Activated CD4-positive, CD25-positive, alpha-beta regulatory T cell (primary cell): ENCODE data around the gene TGFBR1.
"Not testable (repeated sequence)": the region's sequence is repeated elsewhere in the genome, so short reads cannot be mapped to it uniquely, and the experiment has no call there.

Source experiments
- DNase-seq, 4 experiments: peaks; one replicate each; lab custom pipeline; 2025; lab: John Stamatoyannopoulos, UW

Gene TGFBR1

DNA sequence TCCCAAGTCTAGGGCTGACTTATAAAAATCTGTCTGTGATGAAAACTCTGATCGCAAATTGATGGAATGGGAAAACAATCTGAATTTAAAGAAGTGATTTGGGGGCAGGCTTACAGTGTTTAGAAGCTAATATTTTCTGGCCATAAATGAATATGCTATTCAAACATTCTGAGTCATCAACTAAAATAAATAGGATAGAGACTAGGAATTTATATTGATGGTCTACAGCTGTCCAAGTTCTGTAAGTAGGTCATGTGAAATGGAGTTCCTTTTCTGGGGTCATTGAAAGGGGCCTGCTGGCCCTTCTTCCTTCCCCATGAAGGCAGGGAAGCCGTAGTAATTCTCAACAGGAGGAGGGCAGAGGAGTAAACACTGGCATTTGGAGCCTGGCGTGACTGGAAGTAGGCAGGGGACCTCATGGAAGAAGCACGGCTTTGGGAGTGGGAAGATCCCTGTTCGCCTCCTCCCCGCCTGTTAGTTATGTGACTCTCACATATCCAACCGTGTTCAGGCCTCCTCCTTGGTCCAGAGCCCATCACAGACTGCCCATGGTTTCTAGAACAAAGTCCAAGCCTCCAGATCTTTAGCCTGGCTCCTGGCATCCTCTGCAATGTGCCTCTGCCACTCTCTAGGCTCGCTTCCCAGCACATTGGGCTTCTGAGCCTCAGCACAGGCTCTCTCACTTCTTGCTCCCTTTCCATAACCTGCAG is 85.1 kb downstream of the TGFBR1 start:
- no peak for DNase-seq

- DNase-seq: no peak
Measured at GRCh38 chr9:99190597-99191283, 85.8 kb downstream of the TGFBR1 start.

GRCh38 chr9:99192786-99193465 is 88.0 kb downstream of the TGFBR1 start:
- DNase-seq: no peak

DNA sequence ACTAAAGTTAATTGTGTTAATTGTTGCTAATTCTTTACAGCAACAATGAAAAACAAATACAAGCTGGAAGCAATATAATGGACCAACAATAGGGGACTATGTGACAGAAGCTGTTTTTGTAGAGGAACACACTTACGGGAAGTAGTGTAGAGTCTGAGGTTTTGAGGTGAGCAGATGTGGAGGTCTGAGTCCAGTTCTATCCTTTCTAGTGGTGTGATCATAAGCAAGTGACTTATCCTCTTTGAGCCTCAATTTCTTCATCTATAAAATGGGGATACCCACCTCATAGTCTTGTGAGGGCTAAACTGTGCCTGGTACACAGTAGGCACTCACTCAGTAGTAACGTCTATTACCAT is 88.5 kb downstream of the TGFBR1 start:
- DNase-seq: no peak

- DNase-seq: not testable (repeated sequence)
Measured at GRCh38 chr9:99196484-99196883, 91.6 kb downstream of the TGFBR1 start.

GRCh38 chr9:99197124-99197630 is 92.3 kb downstream of the TGFBR1 start:
- DNase-seq: no peak

DNA sequence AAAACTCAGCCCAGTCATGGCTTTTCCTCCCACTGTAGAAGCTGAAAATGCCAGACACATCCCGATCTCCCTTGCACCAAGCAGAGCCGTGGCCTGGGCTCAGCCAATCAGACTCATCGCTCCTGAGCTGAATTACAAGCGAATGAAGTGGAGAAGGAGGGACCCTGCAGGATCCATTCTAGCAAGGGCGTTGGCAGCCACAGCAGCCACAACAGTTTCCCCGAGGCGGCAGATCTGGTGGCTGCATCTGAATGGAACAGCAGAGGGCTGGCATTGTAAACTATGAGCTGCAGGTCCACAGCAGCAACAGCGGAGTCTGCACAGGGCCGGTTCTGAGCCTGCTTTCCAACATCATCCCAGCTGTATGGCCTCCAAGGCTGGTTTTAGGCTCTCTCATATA is 93.1 kb downstream of the TGFBR1 start:
- no peak for DNase-seq

DNA sequence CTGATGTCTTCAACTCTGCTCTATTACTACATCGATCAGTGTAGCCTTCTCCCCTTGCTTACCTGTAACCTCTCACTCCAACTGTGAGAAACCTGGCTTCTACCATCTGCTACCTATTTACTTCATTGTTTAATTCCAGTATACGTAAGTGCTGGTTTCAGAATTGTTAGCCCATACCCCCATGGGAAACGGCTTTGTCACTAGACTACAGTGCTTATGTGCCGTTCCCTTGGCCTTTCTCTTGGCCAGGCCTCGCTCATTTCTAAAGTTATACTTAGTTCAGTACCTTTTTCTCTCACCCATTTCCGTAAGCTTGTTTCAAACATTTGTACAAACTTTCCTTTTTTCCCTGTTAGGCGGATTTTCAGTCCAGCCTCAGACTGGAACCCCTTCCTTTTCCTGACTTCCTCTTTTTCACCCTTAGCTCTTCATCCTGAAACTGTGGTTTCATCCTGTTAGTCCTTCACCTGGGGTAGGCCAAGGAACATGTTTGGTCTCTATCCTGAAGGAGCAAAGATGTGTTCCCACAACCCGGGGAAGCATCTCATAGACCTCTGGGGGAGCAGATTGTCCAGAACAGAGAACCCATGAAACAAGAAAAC is 95.1 kb downstream of the TGFBR1 start:
- no peak for DNase-seq

DNA sequence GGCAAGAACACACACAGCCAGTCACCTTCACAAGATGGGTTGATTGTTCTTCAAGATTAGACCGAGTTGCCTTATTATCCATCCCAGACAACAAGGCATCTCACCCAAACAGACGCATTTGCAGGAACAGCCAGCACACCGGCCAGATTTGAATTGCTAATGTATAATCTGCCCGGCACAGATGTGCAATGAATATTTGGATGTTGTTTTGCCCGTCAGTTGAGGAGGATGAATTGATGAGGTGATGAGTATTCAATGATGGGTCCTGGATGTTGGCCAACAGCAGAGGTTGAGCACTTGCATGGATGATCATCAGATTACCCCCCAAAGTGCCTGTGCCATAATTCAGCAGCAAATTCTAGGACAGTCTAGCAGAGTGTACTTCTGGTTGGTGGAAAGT is 96.7 kb downstream of the TGFBR1 start:
- DNase-seq: no peak
